K562 (cell line): ENCODE data around the gene SCYGR8.

Experiments
- CHD1 ChIP-seq: fragments of 200-600 bp; sonication (generic); IDR thresholded peaks from one replicate; pipeline ENCODE4 v1.6.1; 2012; ENCODE audit warnings: mild to moderate bottlenecking, moderate library complexity, low read length, inconsistent platforms
- EP300 ChIP-seq: IDR thresholded peaks from 2 replicates; pipeline ENCODE4 v1.6.1; 2012; ENCODE audit warnings: low read length, improper control_type of control experiment
- TGIF2 ChIP-seq: sonication (generic); formaldehyde crosslinking; IDR thresholded peaks from 2 replicates; pipeline ENCODE4 v1.8.1; 2022; ENCODE audit warnings: mild to moderate bottlenecking, missing genetic modification reagents, moderate library complexity

DNA sequence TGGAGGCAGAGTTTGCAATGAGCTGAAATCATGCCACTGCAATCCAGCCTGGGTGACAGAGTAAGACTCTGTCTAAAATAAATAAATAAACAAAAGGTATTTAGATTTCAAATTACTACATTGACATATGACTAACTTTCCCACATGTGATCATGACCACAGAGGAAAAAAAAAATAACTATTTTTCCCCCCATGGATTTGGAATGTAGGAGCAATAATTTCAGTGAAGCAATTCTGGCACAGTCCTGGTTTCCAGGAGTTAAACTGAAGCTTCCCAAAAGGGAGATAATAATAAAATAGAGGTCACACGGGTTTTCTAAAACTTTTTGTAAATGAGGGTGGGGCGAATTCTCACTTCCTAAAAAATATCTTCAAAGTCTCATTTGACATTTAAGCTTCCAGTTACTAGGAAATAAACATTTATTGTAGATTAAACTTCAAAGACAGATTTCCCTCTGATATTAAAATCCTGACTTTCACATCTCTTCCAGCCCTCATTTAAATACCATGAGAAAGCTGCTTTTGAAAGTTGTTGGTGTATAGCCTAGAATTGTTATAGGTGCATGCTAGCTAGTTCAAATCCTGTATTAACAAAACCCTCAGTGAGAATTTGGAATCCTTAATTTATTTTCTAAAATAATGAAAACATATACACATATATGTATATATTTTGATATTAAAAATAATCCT lies 48.6 kb upstream of the SCYGR8 start:
- TF ChIP-seq EP300: no peak
- no peak for TF ChIP-seq CHD1
- TF ChIP-seq TGIF2 (CRISPR knock-in tag): no peak
